ENCODE results near the gene EML6.
"Not testable (repeated sequence)": the region's sequence is repeated elsewhere in the genome, so short reads cannot be mapped to it uniquely, and the experiment has no call there.

The EML6 gene

DNA sequence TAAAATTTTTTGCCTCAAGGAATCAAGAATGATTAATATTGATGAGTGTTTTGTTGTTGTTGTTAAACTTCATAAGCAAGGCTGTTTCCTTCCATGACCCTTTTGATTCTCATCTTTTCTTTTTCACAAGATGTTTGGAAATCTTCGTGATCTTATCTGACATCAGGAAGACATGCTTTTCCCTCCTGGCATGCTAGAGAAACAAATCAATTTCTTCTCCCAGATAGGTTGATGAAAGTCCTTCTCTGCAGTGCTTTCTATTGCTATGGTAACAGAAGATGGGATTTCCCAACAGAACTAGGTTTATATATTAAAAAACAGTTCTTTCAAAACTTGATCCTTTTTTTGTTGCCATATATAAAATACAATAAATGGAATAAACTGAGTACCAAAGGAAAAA, 85.2 kb downstream of the EML6 start:
- no peak for DNase-seq

DNA sequence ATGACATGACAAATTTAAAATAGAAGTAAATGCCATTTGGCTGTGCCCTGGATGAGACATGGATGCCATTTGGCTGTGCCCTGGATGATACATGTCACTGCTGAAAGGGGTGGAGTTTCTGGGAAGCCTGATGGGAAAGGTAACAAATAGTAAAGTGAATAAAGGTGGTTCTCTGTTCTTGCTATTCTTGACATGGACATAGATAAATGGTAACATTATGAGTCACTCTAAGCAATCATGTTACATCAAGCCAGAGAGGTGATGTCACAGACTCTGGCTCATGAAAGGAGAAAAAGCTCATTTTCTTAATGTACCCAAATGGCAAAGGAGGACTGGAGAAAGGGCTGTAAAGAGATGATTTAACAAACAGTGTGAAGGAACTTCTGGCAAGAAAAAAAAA, 86.4 kb downstream of the EML6 start:
- no peak for DNase-seq

DNA sequence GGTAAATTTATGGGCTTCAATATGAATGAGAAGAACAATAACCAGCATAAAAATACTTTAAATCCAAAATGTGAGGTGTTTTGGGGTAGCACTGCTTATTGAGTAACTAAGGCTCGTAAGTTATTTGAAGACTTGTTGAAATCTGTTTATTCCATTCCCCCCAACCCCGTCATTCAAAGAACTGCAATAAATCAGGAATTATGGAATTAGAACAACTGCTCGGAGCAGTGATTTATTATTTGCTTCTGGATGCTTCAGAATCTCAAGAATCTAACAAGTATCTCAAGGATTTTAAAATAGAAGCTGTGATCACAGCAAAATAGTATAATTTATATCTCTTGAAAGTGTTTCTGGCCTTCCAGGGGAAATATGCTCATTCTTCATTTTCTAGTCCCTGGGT, 86.8 kb downstream of the EML6 start:
- DNase-seq, result no peak

DNA sequence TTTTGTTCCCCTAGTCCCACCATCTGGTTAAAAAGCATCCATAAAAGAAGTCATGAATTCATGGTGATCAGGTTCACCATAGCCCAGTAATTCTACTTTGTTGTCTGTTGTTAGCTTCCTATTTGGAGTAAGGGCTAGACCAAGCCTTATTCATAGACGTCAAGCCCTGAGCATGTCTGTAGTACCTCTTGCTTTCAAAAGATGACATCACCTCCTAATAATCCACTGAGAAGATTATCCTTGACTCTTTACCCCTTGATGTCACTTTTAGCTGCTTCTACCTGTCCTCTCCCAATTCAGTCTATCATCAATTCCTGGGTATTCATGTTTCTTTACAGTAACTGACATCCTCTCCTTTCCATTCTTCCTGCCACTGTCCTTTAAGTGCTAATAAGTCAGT, 90.1 kb downstream of the EML6 start:
- no peak for DNase-seq

DNA sequence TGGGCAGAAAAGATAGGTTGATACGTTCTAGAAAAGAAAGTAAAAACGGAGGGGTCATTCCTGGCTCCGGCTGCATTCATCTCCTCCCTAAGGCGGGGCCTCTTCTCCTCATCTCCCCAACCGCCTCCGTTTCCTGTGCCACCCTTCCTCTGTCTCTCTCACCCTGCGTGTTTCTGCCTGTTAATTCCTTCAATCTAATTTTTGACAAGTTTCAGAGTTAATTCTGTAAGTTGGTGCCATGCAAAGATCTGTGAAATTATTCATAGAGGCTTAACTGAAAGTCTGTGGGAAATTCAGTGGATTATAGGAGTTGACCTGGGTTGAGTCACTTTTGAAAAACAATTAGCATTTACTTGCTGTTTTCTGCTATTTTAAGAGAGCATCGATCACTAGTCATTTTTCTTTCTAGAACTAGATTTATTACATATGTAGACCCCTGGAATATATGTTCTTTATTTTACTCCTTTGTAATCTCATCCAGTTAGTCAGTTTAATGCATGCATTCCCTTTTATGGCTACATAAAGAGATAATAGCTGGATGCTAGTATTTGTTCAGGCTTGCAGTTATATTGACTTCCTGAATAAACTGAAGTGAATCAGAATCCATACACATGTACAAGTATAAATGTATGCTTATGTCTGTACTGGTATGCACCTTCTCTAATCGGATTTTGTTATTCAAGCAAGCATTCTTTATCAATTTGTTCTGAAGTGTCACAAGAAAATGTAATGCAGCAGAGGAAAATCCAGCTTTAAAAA, 91.1 kb downstream of the EML6 start:
- DNase-seq, result no peak

DNA sequence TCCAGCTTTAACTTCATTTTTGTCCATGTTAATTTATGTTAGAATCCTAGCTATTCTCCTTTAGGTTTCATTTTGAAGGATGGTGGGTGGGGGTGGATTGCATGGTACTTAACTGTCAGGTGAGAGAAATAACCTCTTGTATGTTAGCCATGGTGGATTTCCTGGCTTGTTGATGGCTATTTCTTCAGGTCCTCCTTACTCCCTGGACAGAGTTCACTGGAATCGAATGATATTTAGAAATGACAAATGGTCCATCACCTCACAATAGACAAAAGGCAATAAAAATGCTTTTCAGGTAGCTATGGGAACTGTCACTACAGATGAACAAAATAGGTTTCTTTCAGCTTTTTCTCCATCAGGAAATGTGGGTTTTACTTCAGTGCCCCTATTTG, 91.7 kb downstream of the EML6 start:
- no peak for DNase-seq

DNA sequence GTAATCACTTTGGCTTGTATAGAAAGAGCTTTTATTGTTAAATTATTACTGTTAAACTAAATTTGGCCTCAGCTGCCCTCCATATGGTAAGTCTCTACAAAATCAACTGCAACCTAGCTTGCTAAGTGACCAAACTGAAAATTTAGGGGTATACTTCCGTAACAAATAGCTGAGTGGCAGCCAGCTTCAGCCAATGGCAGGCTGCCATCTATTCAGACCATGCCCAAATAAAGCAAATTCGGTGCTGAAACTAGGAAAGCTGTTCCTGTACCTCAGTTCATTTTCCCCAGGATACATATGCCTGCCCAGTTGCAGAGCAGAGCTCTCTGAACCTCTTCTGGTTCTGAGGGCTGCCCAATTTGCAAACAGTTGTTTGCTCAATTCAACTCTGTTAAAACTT, 94.8 kb downstream of the EML6 start:
- DNase-seq, result no peak

DNA sequence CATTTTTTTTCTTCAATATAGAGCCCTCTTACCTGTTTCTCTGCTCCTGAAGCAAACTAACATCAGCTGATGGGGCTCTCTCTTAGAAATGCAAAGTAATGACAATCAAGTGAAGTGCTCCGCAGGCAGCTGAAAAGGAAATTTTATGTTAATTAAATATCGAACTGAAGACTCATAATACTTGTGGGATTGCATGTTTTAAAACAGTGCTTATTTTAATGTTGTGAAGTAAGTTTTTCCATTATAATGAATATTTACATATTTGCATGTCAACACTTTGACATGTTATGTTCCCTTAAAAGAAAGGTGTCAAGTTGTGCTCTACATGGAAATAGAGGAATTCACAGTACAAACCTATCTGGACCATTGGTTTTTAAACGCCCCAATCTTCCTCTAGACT, 97.1 kb downstream of the EML6 start:
- no peak for DNase-seq

DNA sequence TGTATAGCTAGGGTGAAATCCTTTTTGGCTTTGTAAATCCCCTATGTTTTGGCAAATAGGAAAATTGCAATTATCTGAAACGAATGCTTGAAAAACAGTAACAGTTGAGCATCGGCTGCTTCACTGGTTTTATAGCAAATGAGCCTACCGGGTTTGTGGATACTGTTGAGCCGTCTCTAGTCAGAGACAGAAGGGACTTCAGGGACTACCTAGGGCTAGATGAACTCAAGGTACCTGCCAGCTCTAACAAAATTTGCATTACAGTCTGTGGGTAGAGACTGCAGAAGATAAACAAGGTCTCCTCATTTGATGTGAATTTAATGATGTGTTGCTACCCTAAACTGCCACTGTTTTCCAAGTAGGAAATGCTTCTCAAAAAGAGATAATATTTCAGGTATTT, 101.1 kb downstream of the EML6 start:
- DNase-seq, result no peak

DNA sequence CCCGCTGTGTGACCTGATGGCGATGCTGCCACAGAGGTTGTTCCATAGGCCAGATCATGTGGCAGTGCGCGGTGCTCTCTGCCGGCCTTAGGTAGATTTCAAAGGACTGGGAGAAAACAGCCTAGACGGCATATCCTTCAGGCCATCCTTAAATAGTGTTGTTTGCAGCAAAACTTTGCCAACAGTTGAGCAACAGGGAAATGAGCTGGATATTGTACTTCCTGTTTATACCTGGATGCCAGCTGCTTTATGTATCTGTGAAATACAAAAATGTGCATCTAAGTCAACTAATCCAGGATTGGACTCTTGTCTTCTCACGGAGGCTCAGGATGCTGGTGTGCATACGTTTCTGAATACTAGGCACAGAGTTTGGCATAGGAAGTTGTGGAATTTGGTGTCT, 107.1 kb downstream of the EML6 start:
- no peak for DNase-seq

DNA sequence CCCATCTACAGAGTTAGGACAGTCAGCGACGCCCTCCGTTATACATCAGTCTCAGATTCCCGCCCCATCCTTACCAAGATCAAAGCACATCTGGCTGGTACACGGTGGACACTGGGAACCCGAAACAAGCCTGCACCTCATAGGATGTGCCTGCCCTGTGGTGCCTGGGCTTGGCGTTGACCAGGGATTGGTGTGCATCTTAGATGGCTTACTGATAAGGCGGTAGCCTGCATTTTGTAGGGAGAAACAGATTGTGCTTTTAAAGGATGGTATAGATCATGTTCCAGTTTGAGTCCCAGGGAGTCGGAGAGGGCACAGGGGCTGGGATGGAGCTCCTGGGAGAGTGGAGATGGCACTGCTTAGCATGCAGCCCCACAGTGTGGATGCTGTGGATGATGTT, 108.0 kb downstream of the EML6 start:
- no peak for DNase-seq

DNA sequence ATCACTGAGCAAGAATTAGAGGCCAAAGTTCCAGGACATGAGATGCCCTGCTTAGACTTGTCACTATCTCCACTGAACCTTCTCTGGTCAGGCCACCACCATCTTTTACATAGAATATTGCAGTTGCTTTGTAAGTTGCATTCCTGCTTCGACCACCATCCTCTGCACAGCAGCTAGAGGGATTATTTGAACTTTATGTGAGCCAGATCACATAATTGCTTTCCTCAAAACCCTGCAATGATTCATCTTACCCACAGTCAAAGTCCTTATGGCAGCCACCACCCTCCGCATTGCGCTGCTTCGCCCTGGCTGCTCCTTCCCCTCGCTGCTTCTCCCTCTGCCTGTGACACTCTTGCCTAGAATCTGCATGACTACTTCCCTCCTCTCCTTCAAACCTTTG, 111.3 kb downstream of the EML6 start:
- DNase-seq, result no peak

DNA sequence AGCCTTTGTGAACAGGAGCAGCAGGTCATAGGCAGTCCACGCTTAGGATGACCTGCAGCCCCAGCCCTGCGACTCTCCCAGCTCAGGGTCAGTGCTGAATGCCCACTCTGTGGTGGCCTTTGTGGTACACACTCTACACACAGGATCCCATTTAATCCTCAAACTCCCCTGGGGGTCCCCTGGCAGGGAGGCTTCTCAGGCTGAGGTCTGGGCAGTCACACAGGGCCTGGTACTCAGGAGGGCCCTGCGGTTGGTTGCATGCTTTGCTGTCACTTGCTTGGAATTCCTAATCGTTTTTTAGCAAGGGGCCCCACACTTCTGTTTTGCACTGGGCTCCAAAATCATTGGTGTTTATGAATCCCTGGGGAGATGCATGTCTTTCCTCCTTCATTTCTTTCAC, 113.0 kb downstream of the EML6 start:
- DNase-seq, result no peak

DNA sequence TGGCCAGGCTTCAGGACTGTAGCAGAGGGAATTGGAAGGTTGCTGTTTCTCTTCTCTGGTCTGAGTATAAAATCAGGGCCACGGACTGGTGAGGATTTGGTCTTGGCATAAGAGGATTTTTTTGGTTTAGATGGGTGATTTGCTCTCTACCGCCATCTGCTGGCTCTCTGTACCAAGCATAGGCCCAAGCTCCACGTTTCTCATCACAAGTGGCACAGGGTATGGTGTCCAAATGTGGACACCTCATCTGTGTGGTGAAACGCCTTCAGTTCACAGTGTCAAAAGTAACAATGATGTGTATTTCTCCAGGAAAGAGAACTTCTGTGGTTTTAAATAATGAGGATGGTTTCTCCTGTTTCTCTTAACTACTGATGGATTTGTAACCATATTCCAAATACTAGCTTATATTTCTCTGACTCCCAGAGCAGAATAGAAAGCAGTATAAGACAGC, 115.1 kb downstream of the EML6 start:
- DNase-seq, result peak; percentile 82

DNA sequence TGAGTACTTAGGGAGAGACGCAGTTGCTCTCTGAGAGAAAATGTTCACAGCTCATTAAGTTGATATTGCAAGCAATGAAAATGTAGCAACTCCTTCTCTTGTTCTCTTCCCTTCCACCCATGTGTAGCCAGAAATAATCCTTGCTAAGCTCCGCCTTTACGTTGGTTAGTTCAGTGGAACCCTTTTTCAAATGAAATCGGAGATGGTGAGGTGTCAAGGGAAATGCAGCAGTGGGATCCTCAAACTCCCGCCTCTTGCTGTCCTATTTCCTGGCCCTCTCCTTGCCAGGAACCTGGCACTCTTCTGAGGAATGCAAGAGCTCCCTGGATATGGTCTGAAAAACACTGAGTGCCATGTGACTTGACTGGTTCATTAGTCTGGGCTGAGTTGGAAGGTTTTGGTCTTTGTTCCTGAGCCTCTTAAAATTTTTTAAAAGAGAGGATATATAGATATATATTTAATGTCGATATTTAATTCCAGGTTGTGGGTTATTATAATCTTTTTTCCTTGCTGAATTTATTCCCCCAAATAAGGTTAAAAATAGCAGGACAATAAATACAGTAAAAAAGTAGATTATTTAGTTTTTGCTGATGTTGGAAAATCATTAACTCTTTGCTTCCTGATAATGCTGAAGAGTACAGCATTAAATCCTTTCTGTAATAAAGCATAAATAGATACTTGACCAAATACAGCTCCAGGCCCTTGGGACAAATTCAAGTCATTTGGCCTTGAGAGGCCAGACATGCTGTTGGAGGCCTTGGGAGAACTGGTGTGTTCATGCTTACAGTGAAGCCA, 116.2 kb downstream of the EML6 start:
- DNase-seq, result no peak

DNA sequence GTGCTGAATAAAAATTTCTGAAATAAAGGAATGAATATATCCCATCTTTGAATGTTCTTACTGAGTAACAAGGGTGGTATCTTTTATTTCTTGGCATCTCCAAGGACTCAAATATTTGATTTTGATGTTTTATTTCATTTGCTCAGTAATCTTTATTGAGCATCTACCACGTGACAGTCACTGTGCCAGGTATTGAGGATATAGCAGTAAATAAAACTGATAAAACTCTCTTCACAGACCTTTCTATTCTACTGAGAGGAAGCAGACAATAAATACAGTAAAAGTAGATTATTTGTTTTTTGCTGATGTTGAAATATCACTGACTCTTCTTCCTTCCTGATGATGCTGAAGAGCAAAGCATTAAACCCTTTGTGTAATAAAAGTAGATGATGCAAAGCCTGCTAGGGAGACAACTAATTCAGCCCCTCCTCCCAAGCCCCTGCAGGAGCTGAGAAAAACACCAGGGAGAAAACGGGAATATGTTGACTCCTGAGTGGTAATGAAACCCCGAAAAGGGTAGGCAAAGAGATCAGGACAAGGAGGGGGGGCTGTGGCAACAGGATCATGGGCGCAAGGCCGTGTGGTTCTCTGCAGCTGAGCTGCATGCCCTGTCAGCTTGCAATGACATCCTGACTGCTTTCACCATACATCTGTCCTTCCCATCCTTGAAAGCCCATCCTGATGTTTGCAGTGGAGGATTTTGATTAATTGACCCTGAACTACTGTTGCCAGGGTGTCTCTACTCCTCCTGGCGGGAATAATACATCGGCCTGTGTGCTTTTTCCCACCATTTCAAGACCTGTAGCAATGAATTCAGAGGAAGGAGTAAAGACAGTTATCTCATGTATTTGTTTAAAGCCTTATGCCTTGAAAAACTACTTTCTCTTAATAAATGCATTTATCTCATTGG, 117.4 kb downstream of the EML6 start:
- DNase-seq, result no peak

DNA sequence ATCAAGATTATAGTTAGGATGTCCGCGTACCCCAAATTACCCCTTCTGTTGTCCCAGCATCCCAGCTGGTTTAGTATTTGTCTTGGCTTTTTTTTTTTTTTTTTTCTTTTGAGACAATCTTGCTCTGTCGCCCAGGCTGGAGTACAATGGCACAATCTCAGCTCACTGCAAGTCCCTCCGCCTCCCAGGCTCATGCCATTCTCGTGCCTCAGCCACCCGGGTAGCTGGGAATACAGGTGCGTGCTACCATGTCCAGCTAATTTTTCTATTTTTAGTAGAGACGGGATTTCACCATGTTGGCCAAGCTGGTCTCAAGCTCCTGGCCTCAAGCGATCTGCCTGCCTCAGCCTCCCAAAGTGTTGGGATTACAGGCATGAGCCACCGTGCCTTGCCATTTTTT, 118.0 kb downstream of the EML6 start:
- not testable (repeated sequence) for DNase-seq

DNA sequence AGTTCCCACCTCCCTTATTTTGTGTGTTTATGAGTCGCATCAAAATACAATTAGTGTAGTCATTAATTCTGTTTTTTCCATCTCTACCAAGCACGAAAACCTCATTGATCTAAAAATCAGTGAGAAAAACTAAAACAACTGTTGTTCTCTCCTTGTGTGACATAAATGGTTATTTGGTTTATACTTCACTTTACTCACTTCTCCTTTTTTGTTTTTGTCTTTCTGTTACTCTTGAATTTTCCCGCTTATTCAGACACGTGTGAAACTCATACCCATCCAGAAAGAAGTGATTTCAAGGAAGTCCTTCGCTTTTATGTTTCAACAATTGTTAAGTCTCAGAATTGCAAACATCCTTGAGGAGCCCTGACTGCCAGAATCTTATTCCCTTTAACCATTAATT, 121.6 kb downstream of the EML6 start:
- no peak for DNase-seq

DNA sequence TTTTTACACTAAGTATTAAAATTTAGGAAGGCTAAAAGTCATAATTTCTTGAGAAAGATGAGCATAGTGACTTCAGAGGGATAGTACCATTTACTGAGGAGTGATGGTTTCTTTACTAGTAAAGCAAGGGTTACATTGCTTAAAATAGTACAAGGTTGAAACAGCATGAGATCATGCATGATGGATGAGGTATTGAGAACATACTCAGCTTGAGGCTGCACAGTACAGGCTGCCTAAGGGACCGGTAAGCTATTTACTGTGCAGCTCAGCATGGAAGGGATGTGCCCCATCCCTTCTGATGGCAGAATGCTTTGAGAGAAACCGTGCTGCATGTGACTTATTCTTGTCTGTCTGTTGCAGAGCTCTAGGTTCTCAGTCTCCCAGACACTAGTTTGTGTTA, 122.1 kb downstream of the EML6 start:
- no peak for DNase-seq

DNA sequence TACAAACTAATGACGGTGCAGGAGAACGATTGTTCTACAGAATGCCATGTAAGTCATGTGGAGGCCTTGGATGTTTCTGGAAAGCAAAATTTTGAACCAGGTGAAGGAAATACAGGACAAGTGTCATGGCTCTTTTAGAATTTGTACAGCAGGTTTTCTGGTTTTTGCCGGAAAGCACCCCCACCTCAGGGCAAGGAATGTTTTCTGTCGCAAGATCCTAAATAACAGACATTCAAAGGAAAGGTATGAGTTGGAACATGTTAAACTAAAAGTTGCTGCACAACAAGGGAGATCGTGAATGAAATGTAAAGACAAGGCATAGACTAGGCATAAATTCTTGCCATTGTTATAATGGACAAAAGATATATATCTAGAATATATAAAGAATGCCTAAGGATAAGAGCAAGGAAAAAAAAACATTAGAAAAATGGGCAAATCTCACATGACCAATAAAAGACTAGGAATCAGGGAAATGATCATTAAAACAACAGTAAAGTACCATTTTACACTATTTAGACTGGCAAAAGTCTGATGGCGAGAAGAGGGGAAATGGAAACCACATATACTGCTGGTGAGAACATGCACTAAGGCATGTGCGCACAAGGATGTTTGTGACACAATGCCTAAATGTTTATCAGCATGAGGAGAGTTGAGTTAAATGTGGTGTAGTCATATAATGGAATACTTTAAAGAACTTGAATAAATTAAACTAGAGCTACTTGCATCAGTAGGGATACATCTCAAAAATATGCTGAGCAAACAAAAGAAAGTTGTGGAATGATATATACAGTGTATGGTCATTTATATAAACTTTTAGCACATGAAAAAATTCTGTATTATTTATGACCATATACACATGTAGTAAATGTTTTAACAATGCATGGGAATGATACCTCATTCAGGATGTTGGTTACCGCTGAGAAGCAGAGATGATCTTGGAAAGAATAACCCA, 127.0 kb downstream of the EML6 start:
- DNase-seq, result no peak

DNA sequence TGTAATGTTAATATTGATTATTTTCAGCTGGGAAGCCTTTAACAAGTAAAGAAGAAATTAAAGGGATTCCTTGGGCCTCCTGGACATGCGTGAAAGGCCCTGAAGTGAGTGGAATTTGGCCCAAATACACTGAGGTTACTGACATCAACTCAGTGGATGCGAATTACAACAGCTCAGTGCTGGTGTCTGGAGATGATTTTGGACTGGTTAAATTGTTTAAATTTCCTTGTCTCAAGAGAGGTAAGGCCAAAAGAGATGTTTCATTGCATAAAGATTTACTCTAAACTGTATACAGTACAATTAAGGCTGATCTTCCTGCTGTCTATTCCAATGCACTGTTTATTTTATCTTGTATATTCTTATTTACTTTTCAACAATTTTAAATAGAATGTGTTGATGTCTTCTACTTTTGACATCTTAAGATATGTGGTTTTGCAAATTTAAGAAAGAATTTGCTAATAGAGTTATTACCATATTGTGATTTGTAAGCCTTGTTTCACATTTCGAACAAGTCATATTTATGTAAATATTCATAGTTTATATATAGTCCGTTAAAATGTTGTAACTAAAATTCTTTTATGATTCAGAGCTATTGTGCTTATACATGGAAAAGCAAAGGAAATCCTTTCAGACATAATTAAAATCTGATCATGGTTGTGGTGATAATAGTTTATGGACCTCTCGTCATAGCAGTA, 130.3 kb downstream of the EML6 start:
- no peak for DNase-seq

DNA sequence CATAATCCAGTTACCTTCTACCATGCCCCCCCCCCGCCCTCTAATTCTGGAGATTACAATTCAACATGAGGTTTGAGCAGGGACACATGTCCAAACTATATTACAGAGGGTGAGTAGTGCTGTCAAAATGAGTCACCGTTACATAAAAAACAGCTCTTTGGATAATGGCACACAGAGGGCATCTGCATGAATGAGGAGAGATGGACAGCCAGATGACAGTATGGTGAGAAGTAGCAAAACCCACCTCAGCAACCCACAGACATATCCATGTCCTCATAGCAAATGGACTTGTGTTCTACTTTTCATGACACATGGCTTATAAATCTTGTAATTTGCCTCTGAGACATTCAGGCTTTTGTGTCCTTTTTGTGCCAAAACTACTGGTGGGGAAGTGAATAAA, 132.0 kb downstream of the EML6 start:
- DNase-seq, result no peak
